ENCODE results near the gene BGN.

The BGN gene

DNA sequence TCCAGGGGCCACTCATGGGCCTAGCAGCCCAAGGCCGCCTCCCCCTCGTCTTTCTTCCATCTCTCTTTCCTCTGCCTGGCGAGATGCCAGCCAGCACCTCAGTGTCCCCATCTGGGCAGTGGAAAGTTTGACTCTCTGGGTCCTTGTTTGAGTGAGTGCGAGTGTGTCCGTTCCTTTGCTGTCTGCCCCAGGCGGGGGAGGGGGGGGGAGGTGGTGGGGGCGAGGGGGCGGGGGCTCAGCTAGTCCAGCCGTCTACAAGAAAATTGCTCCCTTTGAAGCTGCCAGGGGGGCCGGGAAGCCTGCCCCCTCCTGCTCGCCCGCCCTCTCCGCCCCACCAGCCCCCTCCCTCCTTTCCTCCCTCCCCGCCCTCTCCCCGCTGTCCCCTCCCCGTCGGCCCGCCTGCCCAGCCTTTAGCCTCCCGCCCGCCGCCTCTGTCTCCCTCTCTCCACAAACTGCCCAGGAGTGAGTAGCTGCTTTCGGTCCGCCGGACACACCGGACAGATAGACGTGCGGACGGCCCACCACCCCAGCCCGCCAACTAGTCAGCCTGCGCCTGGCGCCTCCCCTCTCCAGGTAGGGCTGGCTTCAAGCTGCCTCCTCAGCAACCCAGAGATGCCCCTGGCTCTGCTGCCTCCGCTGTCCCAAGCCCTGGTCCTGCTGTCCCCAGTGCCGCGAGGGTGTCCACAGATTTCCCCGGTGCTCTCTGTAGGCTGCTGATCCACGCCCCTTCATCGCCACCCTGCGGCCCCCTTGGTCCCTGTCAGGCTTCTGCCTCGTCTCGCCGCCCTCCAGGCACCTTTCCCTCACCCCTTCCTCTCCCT is at the start of gene BGN:
TSS of gene BGN (plus strand) at position 440 of the 821 bp plus-strand sequence. CDS start 9,652 bp downstream, outside the sequence.
- DNase-seq = no peak

DNA sequence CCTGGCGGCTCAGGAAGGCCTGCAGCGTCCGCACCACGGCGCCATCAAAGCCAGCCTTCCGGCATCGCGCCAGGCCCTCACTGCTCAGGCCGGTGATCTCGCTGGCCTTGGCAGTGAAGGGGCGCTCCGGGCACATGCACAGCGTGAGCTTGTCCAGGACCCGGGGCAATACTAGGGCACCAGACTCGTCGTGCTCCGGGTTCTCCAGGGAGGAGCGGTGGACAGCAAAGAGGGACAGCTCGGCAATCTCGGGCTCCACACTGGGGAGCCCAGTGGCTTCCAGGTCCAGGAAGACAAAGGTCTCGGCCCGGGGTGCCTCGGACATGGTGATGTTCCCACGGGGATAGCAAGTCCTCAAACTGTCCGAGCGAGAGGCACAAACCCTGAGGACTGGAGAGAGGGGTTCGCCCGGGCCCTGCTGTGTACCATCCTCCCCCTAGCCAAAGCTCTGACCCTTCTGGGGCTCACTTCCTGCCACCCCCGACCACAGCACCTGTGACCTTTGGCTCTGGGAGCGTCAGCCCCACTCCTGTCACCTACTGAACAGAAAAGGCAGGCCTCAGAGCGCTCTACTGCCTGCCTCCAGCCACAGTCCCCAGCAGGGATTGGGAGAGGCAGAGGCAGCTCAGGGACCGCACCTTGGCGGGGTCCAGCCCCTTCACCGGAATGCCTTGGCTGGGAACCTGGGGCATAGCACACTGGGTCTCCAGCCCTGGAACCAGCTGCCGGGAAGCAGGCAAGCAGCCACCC is 49.5 kb upstream of the BGN start:
- no peak for DNase-seq

DNA sequence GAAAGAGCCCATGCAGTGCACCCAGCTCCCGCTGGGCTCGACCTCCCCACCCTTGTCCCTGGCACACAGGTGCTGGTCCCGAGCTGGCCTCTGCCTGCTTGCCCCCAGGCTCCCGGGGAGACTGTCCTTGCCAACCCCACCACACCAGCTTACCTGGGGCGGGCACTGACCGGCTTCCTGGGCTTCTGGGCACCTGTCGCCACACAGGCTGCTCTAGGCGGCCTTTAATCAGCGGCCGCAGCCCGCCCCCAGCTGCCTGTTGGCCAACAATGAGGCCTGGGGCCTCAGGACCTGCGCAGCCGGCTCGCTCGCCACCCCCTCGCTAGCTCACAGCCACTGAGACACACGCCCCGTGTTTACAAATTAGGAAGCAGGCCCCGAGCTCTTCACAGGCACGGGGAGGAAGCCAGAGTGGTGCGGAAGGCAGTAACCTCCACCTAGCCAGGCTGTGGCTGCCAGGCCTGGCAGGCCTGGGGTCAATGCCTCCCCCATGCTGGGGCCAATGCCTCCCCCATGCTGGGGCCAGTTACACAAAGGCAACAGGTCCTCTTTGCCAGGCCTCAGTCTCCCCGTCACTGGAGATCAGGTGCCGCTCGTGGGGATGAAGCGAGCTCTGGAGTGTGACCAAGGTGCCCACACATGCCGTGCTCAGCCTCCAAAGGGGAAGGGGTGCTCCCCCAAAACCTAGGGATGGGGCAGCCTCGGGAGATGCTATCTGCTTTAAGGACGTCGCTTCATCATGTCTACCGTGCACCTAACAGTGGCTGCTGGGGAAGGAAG is 48.7 kb upstream of the BGN start, which contains the start of gene TREX2:
TSS of gene TREX2 (minus strand) at position 201 of the 780 bp plus-strand sequence. CDS start 626 bp downstream, outside the sequence.
- DNase-seq = no peak

DNA sequence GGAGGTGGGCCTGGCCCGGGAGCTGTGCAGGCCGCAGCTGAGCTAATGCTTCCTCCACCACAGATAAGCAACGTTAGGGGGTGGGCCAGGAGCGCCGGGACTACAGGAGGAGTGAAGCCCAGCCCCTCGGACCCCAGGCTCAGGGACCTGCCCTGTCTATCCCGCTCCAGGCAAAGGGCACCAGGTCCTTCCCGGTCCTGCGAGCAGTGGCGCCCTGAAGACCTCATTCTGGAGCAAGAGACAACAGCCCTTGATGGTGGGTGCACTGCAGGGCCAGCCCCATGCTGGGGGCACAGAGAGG is 48.2 kb upstream of the BGN start:
- DNase-seq = no peak

DNA sequence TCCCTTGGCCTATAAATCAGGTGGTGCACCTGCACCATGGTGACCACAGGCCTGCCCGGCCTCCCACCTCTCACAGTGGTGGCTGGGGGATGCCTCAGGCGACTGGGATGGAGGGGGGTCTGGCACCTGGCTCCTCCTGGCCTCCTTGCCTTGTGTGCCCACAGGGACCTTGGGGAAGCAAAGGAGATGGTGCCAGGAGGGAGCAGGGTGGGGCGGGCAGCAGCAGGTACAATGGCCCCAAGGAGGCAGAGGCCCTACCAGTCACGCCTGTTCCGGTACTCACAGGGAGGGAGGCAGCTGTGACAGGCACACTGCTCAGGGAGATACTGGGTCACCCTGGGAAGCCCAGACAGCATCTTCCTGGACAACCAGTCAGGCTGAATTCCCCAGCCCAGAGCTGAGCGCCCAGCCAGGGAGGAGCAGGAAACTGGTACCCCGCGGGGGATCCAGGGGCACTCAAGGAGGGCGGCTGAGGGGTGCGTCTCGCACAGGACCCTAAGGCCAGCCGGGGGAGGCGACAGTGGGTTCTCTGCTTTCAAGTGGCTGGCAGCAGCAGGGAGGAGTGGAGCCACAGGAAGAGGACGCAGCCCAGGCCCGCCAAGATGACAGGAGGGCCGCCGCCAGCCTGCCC is 47.7 kb upstream of the BGN start:
- DNase-seq = no peak

DNA sequence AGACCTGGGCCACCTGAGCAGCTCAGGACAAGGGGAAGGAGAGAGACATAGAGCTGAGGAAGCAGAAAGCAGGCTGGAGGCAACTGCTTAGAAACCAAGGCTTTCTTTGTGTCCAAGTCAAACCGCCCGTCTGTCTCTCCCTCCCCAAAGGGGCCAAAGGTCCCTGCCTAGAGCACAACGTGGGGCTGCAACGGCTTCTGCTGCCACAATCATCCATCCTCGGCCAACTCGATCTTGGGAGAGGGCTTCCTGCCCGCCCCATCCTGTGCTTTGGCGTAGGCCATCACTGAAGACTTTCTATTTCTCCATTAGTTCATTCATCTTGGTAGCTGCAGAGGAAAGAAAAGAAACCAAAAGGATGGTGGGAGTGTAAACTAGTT is 47.2 kb upstream of the BGN start:
- DNase-seq = no peak

DNA sequence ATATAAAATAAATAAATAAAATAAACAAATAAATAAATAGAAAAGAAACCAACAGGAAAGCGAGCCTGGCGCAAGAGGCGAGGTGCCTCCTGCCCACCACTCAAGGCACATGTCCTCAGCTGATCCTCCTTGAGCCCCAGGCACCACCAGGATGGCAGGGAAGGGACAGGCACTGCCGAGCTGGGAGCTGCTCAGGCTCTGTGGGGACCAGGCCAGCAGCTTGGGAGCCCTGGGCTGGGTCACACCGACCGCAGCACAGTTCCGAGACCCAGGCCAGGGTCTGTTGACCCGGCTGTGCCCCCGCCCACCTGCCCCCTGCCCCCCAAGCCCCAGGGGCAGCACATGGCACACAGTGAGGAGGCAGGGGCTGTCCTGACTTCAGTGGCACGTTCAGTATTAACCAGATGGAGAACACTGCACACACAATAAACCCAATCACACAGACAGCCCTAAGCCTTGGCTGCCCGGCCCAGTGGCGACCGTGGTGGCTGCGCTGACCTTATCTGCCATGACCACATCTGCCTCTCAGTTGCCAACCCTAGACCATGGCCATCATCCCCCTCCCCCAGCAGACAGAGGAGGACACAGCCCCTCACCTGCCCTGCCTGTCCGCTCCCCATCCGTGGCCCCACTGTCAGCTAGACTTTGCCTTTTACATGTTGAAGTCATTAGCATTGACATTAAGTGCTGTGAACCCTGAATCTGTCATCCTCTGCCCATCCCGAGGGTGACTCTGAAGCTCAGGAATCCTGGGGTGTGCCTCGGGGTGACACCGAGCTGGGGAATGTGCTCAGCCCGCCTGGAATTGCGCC is 46.0 kb upstream of the BGN start:
- no peak for DNase-seq

DNA sequence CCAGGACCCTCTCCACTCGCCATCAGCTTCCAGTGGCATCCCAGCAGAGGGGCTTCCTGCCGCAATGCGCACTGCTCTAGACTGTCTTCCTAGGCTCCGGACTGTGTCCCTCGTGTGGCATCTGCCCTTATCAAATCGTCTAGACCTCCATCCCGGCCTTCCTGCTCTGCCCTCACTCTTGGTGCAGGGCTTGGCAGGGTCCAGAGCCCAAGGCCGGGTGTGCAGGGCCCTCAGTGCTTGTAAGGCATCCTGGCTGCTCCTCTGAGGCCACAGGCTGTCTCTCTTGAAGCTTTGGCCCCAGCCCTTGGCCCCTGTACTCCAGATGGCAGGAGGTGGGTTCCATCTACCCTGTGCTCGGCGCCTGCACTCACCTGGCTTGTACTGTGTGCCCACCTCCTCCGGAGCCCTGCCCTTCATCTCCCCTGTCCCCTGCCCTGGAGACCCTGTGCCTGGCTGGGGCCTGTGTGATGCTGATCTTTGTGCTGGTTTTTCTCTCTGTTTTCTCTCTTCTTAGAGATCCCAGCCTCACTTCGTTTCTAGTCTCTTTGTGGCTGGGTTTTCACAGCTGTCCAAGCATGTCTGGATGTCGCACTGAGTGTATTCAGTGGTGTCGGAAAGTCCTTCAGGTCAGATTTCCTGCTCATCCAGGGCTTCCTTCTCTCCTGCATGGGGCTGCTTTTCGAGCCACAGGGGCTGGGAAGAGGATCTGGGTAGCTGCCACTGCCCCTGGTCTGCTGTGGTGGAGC is 45.2 kb upstream of the BGN start:
- DNase-seq = no peak

DNA sequence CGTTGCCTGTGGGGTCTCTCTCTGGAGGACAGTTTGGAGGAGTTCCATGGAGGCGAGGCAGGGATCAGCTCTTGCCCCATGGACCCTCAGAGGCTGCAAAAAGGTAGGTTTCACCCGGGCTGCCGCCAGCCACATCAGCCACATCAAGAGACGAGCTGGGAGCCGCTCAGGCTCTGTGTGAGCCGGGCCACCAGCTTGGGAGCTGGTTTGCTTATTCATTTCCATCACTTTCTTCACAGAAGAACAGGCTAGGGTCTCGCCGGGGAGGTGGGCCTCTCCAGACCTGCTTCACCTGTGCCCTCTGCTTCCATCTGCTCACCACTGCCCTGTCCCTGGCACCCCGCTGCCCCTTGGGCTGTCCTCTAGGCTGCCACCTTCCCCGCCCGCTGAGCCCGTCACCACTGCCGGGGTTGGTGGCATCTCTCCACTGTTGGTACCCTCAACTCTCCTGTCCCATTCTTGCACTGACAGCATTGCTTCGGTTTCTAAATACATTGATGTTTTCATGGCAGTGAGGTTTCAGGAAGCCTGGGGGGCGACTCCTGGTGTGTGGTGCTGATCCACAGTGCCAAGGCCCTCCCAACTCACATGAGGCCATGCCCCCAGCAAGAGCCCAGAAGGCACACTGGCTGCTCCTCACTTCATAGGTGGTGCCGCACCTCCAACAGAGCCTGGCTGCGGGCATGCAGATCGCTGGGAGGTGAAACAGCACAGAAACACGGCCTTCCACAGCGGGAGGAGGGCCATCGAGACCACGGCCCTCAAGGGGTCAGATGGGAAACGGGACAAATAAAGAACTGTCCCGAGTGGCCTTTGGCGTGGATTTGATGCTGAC is 44.4 kb upstream of the BGN start:
- DNase-seq = no peak

DNA sequence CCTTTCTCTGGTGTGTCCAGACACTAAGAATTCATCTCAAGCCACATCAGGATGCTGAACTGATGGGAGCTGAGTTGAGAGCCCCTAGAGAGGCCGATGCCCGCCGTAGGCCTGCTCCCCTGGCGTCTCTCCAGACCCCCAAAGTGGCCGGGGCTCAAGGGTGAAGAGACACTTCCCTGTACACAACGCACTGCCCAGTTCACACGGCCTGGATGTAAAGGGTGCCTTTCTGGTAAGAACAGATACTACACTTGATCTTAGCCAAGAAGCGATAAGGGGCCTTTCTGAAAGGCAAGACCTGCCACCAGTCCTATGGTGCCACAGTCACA is 43.9 kb upstream of the BGN start:
- DNase-seq = no peak

DNA sequence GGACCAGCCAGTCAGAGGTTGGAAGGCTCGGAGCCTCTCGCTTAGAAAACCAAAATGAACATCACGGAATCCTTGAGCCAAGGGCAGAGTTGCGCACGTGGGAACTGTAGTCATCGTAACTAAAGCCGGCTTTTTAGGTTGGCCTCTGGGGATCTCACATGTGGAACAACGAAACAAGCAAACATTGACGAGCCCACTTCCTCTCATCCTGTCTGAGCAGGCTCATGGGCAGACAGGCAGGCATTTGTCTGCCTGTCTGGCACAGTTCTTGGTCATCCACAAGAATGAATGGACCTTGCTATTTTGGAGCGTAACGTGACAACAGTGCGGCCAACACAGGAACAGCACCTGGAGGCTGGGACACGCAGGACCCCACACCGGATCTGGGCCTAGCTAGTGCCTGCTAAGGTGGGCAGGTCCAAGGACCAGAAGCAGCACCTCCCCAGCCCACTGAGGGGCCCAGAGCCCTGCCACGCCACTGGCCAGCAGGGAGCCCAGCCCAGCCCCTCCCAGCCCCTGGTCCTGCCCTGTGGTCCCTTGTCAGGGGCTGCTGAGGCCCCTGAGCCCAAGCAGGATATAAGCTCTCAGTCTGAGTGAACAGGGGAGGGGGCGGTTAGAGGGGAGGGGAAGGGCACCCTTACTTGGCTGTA is 39.8 kb upstream of the BGN start:
- no peak for DNase-seq

DNA sequence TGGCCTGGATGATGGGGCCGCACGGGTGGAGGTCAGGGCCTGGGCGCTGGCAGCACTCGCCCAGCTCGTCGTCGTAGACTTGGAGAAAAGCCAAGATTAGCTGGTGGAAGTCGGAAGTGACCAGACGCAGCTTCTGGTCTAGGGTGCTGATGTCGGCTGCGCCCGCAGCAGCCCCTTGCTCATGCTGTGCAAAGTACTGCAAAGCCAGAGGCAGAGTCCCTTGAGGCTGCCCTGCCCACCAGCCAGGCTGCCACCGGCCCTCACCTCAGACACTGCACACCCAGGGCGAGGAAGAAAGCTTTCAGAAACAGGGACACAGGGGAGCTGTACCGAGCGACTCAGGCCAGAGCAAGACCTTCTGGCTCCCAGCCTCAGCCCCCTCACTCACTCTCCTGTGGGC is 39.2 kb upstream of the BGN start:
- no peak for DNase-seq

DNA sequence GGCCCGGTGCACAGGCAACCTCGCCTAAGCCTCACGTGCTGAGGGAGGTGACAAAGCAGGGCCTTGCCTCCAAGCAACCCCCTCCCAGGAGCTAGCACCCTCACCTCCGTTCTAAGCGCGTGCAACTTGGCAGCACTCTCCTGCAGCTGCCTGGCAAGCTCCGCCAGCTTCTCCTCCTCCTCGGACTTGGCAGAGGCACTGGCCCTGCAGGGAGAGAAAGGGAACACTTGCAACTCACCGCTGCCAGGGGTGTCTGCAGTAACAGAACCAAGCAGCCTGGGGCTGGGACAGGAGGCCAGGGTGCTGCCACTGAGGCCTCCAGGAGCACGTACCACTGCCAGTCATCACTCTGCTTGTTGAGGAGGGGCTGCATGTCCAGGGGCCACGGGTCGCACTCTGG is 38.6 kb upstream of the BGN start:
- DNase-seq = no peak

DNA sequence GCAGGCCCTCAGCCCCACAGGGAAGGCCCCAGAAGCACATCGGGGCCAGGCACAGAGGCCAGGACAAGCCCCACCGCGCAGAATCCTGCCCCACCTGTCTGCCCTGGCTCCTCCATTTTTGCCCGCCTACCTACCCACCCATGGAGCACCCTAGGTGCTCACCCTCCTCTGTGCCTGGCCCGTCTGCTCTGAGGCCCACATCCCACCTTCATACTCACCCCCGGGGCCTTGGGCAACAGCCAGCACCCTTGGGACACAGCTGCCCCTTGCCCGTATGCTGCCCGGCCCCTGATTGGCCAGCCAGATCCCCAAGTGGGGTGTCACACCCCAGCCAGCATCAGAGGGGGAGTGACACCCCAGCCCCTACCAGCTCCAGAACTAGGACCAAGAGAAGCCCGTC is 38.1 kb upstream of the BGN start:
- no peak for DNase-seq

DNA sequence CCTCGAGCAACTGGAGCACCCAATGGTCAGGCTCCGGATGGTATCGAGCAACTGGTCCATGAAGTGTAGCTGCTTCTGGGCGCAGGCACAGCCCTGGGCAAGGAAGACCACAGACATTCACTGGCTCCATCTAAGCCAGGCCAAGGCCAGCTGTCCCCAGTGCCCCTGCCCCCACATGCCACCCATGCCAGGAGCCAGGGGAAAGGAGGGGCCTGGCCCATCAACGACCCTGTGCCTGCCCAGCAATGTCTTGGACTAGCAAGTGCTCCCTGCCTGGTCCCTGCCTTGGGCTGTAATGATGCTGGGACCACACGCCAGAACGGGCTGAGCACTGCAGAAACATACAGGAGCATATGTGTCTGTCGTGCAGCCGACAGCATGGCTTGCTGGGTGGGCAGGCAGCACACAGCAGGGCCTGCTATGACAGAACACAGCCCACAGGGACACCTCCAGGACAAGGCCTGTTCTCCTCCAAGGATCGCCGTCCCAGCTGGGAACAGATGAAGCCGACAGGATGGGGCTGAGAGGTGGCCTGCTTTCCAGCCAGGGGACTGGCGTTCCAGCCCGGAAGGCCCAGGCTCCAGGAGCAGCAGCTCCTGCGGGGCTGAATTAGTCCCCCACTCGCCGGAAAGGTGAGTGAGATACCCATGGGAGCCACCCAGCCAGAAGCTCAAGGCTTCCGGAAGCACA is 37.5 kb upstream of the BGN start:
- no peak for DNase-seq

DNA sequence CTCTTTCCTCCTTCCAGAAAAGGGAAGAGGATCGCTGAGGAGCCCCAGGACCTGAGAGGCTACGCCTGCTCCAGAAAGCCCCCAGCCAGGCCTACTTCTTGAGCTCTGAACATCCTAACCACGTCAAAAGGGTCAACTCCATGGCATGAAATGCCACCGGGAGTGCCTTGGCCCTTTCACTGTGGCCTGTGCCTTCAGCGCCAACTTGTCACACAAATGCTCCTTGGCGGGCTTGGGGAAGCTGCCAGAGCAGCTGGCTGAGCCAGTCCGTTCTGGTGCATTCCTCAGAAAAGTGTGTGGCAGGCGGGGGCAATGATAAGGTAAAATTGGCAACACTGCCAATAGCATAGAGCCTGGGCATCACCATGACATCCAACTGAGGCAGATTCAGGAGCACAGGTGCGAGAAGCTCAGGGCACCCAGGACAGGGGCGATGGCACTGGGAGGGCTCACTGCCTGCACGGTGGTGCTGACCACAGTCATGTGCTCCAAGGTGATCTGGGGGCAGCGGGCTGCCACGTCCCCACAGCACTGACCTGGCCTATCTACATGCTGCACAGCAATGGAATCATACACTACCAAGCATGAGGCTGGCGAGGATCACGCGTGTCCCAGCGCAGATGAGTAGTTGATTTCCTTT is 36.8 kb upstream of the BGN start:
- DNase-seq = no peak

DNA sequence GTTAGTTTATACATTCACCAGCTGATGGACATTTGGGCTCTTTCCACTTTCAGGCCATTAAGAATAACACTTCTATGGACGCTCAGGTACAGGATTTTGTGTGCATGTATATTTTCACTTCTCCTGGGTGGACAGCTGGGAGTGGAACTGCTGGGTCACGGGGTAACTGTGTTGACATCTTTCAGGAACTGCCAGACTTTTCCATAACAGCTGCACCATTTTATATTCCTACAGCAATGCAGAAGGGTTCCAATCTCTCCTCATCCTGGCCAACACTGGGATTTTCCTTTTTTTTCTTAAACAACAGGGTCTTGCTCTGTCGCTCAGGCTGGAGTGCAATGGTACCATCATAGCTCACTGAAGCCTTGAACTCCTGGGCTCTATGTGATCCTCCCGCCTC is 36.3 kb upstream of the BGN start:
- no peak for DNase-seq

DNA sequence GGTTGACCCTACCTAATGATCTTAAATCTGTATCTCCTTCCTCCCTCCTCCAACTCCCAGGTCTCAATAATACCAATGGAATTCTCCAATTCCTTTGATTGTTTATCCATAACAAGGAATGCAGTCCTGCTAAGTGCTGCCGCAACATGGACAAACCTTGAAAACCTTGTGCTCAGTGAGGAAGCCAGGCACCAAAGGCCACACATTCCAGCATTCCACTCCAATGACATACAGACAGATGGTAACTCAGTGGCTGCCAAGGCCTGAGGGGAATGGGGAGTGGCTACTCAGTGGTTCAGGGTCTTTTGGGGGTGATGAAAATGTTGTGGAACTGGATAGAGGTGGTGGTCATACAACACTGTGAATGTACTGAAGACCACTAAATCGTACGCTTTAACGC is 34.8 kb upstream of the BGN start:
- DNase-seq = no peak

DNA sequence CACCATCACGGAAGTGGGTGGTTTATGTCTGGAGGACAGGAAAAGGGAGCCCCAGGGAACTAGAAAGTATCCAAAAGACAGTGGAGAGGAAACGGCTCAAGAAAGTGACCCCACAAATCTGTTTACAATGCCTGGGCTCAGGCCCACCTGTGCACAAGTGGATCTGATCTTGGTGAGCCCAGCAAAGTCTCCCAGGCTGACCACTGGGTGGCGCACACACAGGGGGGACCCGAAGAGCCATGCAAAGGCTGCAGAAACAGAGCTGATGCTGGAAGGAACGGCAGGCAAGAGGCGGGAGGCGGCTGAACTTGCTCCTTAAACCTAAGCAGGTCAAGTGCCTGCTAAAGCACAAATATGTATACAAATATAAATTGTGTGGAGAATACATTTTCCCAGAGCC is 34.0 kb upstream of the BGN start:
- peak; percentile 57 for DNase-seq

Data from activated T-cell treated with anti-CD3 and anti-CD28 coated beads, Interleukin-2, amount 50 U/mL, for 1 hour (primary cell).